Peyer's patch (tissue), 4 donors: ENCODE data around the gene PCGF1. TPM values are rescaled to one million over a fixed set of nuclear protein-coding genes. Genes with fewer than 3 reads are reported as not detected.

Experiments used
- DNase-seq, 3 donors: peaks; one replicate each; pipeline ENCODE4 v3.0.0-alpha.2; 2017 to 2019
- H3K27ac ChIP-seq, 4 donors: fragments of 200-600 bp; sonication (generic); one replicate each; pipeline ENCODE4 v1.5.1; 2016 to 2019
- H3K27me3 ChIP-seq, 2 donors: fragments of 200-600 bp; sonication (generic); one replicate each; pipeline ENCODE4 v1.5.1; 2019
- H3K36me3 ChIP-seq, 3 donors: fragments of 200-600 bp; sonication (generic); one replicate each; pipeline ENCODE4 v1.5.1; 2016 to 2019
- H3K4me1 ChIP-seq, 4 donors: fragments of 200-600 bp; sonication (generic); one replicate each; pipeline ENCODE4 v1.5.1; 2016 to 2019
- H3K4me3 ChIP-seq, 4 donors: fragments of 200-600 bp; sonication (generic); 1 replicate in 3 of 4; 2 replicates in 1 of 4; pipeline ENCODE4 v1.5.1; 2016 to 2019; ENCODE audit warnings: mild to moderate bottlenecking in 1 of 4
- H3K9me3 ChIP-seq, 4 donors: fragments of 200-600 bp; sonication (generic); one replicate each; pipeline ENCODE4 v1.5.1; 2016 to 2019; ENCODE audit warnings: mild to moderate bottlenecking in 1 of 4
- CTCF ChIP-seq, 6 experiments: fragments of 450-650 bp in 4 of 6; fragments of 200-600 bp in 2 of 6; sonication (generic) in 1 of 6; IDR thresholded peaks; one replicate each; pipeline ENCODE4 v1.5.1; 2017 to 2019; ENCODE audit warnings: antibody characterized with exemption in 6 of 6, mild to moderate bottlenecking in 3 of 6, moderate library complexity in 1 of 6
- POLR2A ChIP-seq, 2 donors: fragments of 450-650 bp; IDR thresholded peaks; one replicate each; pipeline ENCODE4 v1.5.1; 2017; ENCODE audit warnings: antibody characterized with exemption in 2 of 2, mild to moderate bottlenecking in 2 of 2, moderate library complexity in 2 of 2
- total RNA-seq, 4 donors: library from RNA; depleted of rRNA; stranded (reverse); fragments of >200 nt; gene quantifications; one replicate each; pipeline ENCODE4 v1.1.0, GENCODE V29; 2016

Gene PCGF1
- total RNA-seq, 4 donors from 2014 or later = 14.0 to 18.9 (median 16.2) TPM

GRCh38 chr2:74526649-74527230 lies 19.2 kb upstream of the PCGF1 start:
- Histone ChIP-seq H3K27ac (no peak overlapping the region), H3K4me1 (peaks cover 0 to 22% (median 11%) of the 10 kb centered on the region in 4 donors), H3K36me3 (peaks cover 0 to 19% (median 0%) of the 10 kb centered on the region in 3 donors), H3K9me3 (no peaks in the 10 kb centered on the region), H3K27me3 (no peaks in the 10 kb centered on the region), H3K4me3 (no peak overlapping the region)
- TF ChIP-seq POLR2A (IDR thresholded peaks at IDR 0.05) (no peak), CTCF (IDR thresholded peaks at IDR 0.05) (no peak)
- no peak for DNase-seq

GRCh38 chr2:74525717-74526648 lies 18.5 kb upstream of the PCGF1 start, which contains the start of gene DQX1:
Gene DQX1 (minus strand): TSS chr2:74526231. CDS start chr2:74525729, 502 bp downstream.
- Histone ChIP-seq H3K4me3 (peak within 1 kb of the TSS in 3 of 4 donors; percentile 17 to 55 (median 43)), H3K9me3 (no peaks in the 10 kb centered on the region), H3K4me1 (peaks cover 0 to 16% (median 9%) of the 10 kb centered on the region in 4 donors), H3K27me3 (no peaks in the 10 kb centered on the region), H3K27ac (peak within 1 kb of the TSS in 3 of 4 donors; percentile 55 to 69 (median 64)), H3K36me3 (peaks cover 0 to 19% (median 0%) of the 10 kb centered on the region in 3 donors)
- peak; percentile 68 to 88 for TF ChIP-seq POLR2A (IDR thresholded peaks at IDR 0.05)
- TF ChIP-seq CTCF (IDR thresholded peaks at IDR 0.05) = no peak
- DNase-seq = peak in 2 of 3 donors; percentile 35 to 82

GRCh38 chr2:74524955-74525716 lies 17.6 kb upstream of the PCGF1 start:
- TF ChIP-seq POLR2A (IDR thresholded peaks at IDR 0.05) = no peak
- TF ChIP-seq CTCF (IDR thresholded peaks at IDR 0.05) = no peak
- peaks cover 0 to 11% (median 8%) of the 10 kb centered on the region in 4 donors for H3K4me1 ChIP-seq
- no peak for DNase-seq
- no peaks in the 10 kb centered on the region for H3K9me3 ChIP-seq
- H3K4me3 ChIP-seq = peak overlapping the region in 3 of 4 donors; percentile 17 to 55 (median 43)
- no peaks in the 10 kb centered on the region for H3K27me3 ChIP-seq
- peaks cover 0 to 23% (median 0%) of the 10 kb centered on the region in 3 donors for H3K36me3 ChIP-seq
- H3K27ac ChIP-seq = peak overlapping the region in 3 of 4 donors; percentile 55 to 69 (median 64)

GRCh38 chr2:74524005-74524404 lies 16.5 kb upstream of the PCGF1 start:
- no peak for TF ChIP-seq CTCF (IDR thresholded peaks at IDR 0.05)
- TF ChIP-seq POLR2A (IDR thresholded peaks at IDR 0.05) = no peak
- Histone ChIP-seq H3K4me3 (no peak overlapping the region), H3K4me1 (peaks cover 0 to 11% (median 8%) of the 10 kb centered on the region in 4 donors), H3K36me3 (peaks cover 0 to 23% (median 0%) of the 10 kb centered on the region in 3 donors), H3K9me3 (no peaks in the 10 kb centered on the region), H3K27me3 (no peaks in the 10 kb centered on the region), H3K27ac (no peak overlapping the region)
- DNase-seq = no peak

- Histone ChIP-seq H3K27ac (no peak overlapping the region), H3K36me3 (peaks cover 0 to 17% (median 0%) of the 10 kb centered on the region in 3 donors), H3K4me3 (no peak overlapping the region), H3K27me3 (no peaks in the 10 kb centered on the region), H3K4me1 (no peaks in the 10 kb centered on the region), H3K9me3 (no peaks in the 10 kb centered on the region)
- no peak for TF ChIP-seq CTCF (IDR thresholded peaks at IDR 0.05)
- no peak for TF ChIP-seq POLR2A (IDR thresholded peaks at IDR 0.05)
- DNase-seq = no peak
Observed at GRCh38 chr2:74522516-74522915, 15.0 kb upstream of the PCGF1 start.
